Activated naive CD8-positive, alpha-beta T cell treated with anti-CD3 and anti-CD28 coated beads, Interleukin-2, amount 50 U/mL, for 24 hours (primary cell): ENCODE measurements around the gene RRP1.

Experiments
- ATAC-seq: fragments of 150-1000 bp; cut with Tn5 transposase; one replicate; pipeline ENCODE4 v1.10.0; 2021
- DNase-seq: peaks from one replicate; pipeline ENCODE4 v3.0.0; 2021
- H3K27ac Mint-ChIP-seq: one replicate; pipeline ENCODE4 v1.8.0; 2021; ENCODE audit warnings: mild to moderate bottlenecking, mixed read lengths
- H3K27me3 Mint-ChIP-seq: one replicate; pipeline ENCODE4 v1.8.0; 2021; ENCODE audit warnings: mixed read lengths
- H3K36me3 Mint-ChIP-seq: one replicate; pipeline ENCODE4 v1.8.0; 2021; ENCODE audit warnings: low read depth, mixed read lengths
- H3K4me1 Mint-ChIP-seq: one replicate; pipeline ENCODE4 v1.8.0; 2021; ENCODE audit warnings: mixed read lengths
- H3K4me3 Mint-ChIP-seq: one replicate; pipeline ENCODE4 v1.8.0; 2021; ENCODE audit warnings: mild to moderate bottlenecking, moderate library complexity, mixed read lengths
- H3K9me3 Mint-ChIP-seq: one replicate; pipeline ENCODE4 v1.8.0; 2021; ENCODE audit warnings: mixed read lengths

RRP1 gene

DNA sequence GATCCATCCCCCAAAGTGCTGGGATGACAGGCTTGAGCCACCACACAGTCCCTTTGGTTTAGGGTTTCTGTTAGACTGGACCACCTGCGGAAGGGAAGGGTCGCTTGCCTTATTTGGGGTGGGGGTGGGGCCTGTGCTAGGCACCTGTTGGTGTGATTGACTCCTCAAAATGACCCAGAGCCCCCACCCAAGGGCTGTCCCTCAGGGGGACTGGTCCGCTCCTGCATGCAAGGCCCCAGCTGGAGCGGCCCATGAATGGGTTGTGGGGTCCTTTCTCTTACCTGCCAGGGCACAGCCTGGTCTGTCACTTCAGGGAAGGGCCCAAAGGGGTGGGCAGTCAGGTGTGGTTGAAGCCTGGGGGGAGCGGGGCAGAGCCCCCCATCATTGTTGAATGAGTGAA is 11.4 kb upstream of the RRP1 start:
- Mint-ChIP-seq H3K36me3 (peaks cover 8% of the 10 kb centered on the region), H3K4me3 (peak overlapping the region; percentile 26), H3K4me1 (peaks cover 48% of the 10 kb centered on the region), H3K27me3 (no peaks in the 10 kb centered on the region), H3K9me3 (no peaks in the 10 kb centered on the region), H3K27ac (no peak overlapping the region)
- DNase-seq (no peak), ATAC-seq (no peak)

- peak overlapping the region; percentile 70 for H3K27ac Mint-ChIP-seq
- no peaks in the 10 kb centered on the region for H3K27me3 Mint-ChIP-seq
- H3K4me3 Mint-ChIP-seq = peak overlapping the region; percentile 50
- ATAC-seq = no peak
- no peaks in the 10 kb centered on the region for H3K9me3 Mint-ChIP-seq
- peaks cover 54% of the 10 kb centered on the region for H3K4me1 Mint-ChIP-seq
- no peak for DNase-seq
- H3K36me3 Mint-ChIP-seq = peaks cover 5% of the 10 kb centered on the region
These were observed 10.7 kb upstream of the RRP1 start for GRCh38 chr21:43778469-43779335.

DNA sequence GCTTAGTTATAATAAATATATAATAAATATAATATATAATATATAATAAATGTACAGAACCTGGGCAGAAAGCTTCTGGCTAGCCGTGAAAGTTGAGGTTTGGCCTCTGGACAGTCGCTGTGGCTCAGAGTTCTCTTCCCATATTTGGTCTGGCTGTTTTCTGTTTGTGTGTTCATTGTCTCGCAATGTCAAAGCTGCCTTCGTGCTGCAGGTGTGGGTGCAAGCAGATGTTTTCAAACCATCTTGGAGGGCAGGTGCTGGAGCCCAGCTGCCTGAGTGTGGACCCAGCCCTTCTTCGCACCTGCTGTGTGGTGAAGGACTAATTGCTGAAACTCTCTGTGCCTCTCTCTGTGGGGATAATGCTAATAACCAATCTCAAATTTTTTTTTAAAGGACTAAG is 9.7 kb upstream of the RRP1 start:
- no peaks in the 10 kb centered on the region for H3K27me3 Mint-ChIP-seq
- no peak overlapping the region for H3K4me3 Mint-ChIP-seq
- no peak for ATAC-seq
- no peaks in the 10 kb centered on the region for H3K9me3 Mint-ChIP-seq
- DNase-seq = no peak
- no peaks in the 10 kb centered on the region for H3K36me3 Mint-ChIP-seq
- H3K4me1 Mint-ChIP-seq = peaks cover 55% of the 10 kb centered on the region
- H3K27ac Mint-ChIP-seq = no peak overlapping the region

DNA sequence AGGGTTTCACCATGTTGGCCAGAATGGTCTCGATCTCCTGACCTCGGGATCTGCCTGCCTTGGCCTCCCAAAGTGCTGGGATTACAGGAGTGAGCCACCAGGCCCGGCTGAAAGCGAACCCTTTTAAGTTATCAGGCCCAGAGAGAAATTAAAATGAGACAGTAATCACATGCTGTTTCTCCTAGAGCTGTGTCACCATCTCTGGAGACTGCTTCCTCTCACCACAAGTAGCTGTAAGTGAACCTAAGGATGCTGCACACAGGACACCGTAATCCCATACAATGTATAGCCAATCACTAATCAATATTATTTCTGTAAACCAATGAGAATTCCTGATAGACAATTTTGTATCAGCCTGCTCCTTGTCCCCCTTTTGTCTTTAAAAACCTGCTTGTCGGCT is 7.5 kb upstream of the RRP1 start:
- H3K4me1 Mint-ChIP-seq = peaks cover 45% of the 10 kb centered on the region
- DNase-seq (no peak), ATAC-seq (no peak)
- no peaks in the 10 kb centered on the region for H3K9me3 Mint-ChIP-seq
- H3K36me3 Mint-ChIP-seq = no peaks in the 10 kb centered on the region
- H3K4me3 Mint-ChIP-seq = no peak overlapping the region
- peak overlapping the region; percentile 89 for H3K27ac Mint-ChIP-seq
- no peaks in the 10 kb centered on the region for H3K27me3 Mint-ChIP-seq

- Mint-ChIP-seq H3K27me3 (no peaks in the 10 kb centered on the region), H3K27ac (peak overlapping the region; percentile 89), H3K4me1 (peaks cover 42% of the 10 kb centered on the region), H3K4me3 (peak overlapping the region; percentile 38), H3K9me3 (no peaks in the 10 kb centered on the region), H3K36me3 (no peaks in the 10 kb centered on the region)
- peak; percentile 56 for ATAC-seq
- no peak for DNase-seq
These were observed 6.8 kb upstream of the RRP1 start for GRCh38 chr21:43782431-43783097.

DNA sequence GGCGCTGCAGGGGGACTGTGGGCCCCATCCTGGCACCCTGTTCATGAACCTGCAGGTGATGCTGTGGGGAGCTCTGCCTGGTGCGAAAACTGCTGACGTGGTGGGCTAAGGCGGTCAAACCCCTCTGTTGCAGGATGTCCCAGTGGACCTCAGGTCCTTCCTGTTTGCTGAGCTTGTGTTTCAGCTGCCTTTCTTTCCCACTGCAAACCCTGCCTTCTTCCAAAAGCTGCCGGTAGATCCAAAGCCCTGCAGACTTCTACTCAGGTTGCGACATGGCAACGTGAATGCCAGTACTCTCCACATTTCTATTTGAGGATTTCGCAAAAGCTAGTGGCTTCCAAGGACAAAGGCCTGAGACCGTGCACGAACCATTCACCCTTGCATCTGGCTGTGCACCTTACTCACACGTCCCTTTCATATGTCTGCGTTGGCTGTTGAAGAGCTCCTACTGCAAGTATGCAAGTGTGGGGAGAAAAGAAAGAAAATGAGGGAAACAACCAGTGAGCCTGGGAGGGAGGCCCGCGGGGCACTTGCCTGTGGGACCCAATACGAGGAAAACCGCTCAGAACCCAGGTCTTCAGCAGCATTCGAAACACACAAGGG is 6.2 kb upstream of the RRP1 start:
- peaks cover 40% of the 10 kb centered on the region for H3K4me1 Mint-ChIP-seq
- H3K27ac Mint-ChIP-seq = peak overlapping the region; percentile 89
- no peaks in the 10 kb centered on the region for H3K36me3 Mint-ChIP-seq
- ATAC-seq (no peak), DNase-seq (no peak)
- H3K4me3 Mint-ChIP-seq = no peak overlapping the region
- H3K27me3 Mint-ChIP-seq = no peaks in the 10 kb centered on the region
- no peaks in the 10 kb centered on the region for H3K9me3 Mint-ChIP-seq

DNA sequence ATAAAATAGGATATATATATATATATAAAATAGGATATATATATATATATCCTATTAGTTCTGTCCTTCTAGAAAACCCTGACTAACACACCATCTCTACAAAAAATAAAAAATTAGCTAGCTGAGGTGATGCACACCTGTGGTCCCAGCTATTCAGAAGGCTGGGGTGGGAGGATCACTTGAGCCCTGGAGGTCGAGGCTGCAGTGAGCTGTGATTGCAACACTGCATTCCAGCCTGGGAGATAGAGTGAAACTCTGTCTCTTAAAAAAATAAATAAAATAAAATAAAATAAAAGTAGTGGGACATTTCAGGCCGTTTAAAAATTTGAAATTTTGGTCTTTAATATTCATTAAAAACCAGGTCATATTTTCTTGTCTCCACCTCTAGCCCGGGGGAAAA is 4.2 kb upstream of the RRP1 start:
- Mint-ChIP-seq H3K27ac (no peak overlapping the region), H3K4me3 (no peak overlapping the region)

DNA sequence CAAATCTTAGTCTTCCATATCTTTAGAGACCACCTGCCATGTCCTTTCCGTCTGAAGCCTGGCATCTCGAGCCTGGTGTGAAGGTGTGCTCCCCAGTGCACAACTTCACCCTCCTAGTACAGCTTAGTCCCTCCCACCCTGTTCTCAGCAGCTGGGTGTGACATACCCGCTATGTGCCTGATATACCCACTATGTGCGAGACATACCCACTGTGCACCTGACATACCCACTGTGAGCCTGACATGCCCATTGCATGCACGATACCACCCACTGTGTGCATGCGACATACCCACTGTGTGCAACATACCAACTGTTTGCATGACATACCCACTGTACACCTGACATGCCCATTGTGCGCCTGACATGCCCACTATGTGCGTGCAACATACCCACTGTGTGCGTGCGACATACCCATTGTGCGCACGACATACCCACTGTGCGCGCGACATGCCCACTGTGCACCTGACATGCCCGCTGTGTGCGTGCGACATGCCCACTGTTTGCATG is 3.0 kb upstream of the RRP1 start:
- peaks cover 13% of the 10 kb centered on the region for H3K36me3 Mint-ChIP-seq

More for the DNA sequence above, 4.2 kb upstream of the RRP1 start:
- H3K9me3 Mint-ChIP-seq = no peaks in the 10 kb centered on the region
- no peaks in the 10 kb centered on the region for H3K27me3 Mint-ChIP-seq
- H3K4me1 Mint-ChIP-seq = peaks cover 30% of the 10 kb centered on the region
- ATAC-seq (no peak), DNase-seq (no peak)
- peaks cover 3% of the 10 kb centered on the region for H3K36me3 Mint-ChIP-seq

DNA sequence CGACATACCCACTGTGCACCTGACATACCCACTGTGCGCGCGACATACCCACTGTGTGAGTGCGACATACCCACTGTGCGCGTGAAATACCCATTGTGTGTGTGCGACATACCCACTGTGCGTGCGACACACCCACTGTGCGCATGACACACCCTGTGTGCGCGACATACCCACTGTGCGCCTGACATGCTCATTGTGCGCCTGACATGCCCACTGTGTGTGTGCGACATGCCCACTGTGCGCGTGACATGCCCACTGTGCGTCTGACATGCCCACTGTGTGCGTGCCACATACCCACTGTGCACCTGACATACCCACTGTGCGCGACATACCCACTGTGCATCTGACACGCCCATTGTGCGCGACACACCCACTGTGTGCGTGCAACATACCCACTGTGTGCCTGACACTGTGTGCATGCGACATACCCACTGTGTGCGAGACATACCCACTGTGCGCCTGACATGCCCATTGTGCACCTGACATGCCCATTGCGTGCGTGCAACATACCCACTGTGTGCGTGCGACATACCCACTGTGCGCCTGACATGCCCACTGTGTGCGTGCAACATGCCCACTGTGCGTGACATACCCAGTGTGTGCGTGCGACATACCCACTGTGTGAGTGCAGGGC is 2.5 kb upstream of the RRP1 start:
- no peaks in the 10 kb centered on the region for H3K9me3 Mint-ChIP-seq
- no peak overlapping the region for H3K4me3 Mint-ChIP-seq
- no peak overlapping the region for H3K27ac Mint-ChIP-seq
- H3K27me3 Mint-ChIP-seq = no peaks in the 10 kb centered on the region
- H3K36me3 Mint-ChIP-seq = peaks cover 17% of the 10 kb centered on the region
- peaks cover 41% of the 10 kb centered on the region for H3K4me1 Mint-ChIP-seq
- ATAC-seq = no peak
- no peak for DNase-seq

More for the DNA sequence above, 3.0 kb upstream of the RRP1 start:
- Mint-ChIP-seq H3K4me3 (no peak overlapping the region), H3K9me3 (no peaks in the 10 kb centered on the region), H3K27ac (no peak overlapping the region), H3K27me3 (no peaks in the 10 kb centered on the region), H3K4me1 (peaks cover 41% of the 10 kb centered on the region)
- DNase-seq (no peak), ATAC-seq (no peak)

- ATAC-seq (no peak), DNase-seq (no peak)
- H3K9me3 Mint-ChIP-seq = no peaks in the 10 kb centered on the region
- peaks cover 39% of the 10 kb centered on the region for H3K36me3 Mint-ChIP-seq
- peak overlapping the region; percentile 97 for H3K4me3 Mint-ChIP-seq
- no peaks in the 10 kb centered on the region for H3K27me3 Mint-ChIP-seq
- H3K27ac Mint-ChIP-seq = peak overlapping the region; percentile 95
- H3K4me1 Mint-ChIP-seq = peaks cover 29% of the 10 kb centered on the region
These were observed 690 bp downstream of the RRP1 start for GRCh38 chr21:43790010-43790524.

GRCh38 chr21:43792406-43792805 is 3.0 kb downstream of the RRP1 start:
- ATAC-seq (no peak), DNase-seq (no peak)
- Mint-ChIP-seq H3K4me1 (peaks cover 29% of the 10 kb centered on the region), H3K27me3 (no peaks in the 10 kb centered on the region), H3K27ac (peak overlapping the region; percentile 60), H3K4me3 (peak overlapping the region; percentile 66), H3K9me3 (no peaks in the 10 kb centered on the region), H3K36me3 (peaks cover 54% of the 10 kb centered on the region)

DNA sequence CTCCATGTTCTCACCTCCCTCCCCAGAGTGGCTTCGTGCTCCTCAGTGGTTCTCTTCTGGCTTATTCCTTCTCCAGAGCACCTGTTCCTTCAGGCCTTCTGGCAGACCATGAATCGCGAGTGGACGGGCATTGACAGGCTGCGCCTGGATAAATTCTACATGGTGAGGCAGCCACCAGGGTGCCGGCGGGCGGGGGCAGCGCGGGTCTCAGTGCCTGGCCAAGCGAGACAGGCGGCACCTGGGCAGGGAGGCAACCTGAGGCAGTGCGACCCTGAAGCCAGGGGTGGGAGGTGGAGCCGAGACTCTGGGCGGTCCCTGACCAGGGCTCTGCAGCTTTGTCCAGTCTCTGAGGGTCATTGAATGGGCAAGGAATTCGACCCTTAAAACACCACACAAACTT is 3.9 kb downstream of the RRP1 start:
- H3K4me1 Mint-ChIP-seq = peaks cover 29% of the 10 kb centered on the region
- H3K9me3 Mint-ChIP-seq = no peaks in the 10 kb centered on the region
- ATAC-seq (no peak), DNase-seq (no peak)
- H3K27me3 Mint-ChIP-seq = no peaks in the 10 kb centered on the region
- no peak overlapping the region for H3K27ac Mint-ChIP-seq
- no peak overlapping the region for H3K4me3 Mint-ChIP-seq
- H3K36me3 Mint-ChIP-seq = peaks cover 56% of the 10 kb centered on the region

DNA sequence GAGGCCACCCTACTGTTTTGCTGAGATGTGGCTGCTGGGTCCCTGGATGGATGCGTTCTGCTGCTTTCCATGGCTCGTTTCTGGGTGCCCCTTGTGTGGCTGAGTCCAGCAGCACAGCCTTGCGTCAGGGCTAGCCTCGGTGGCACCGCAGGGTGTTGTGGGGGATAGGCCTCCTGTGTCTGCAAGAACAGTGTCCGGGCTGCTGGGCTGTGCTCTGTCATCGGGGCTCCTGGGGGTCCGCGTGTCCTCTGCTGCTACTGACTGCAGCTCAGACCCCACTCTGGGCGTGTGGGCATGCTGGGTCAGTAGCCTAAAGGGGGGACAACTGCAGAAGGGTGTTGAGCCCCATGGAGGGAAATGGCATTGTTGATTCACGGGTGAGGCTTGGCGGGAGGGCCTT is 4.9 kb downstream of the RRP1 start:
- DNase-seq (no peak), ATAC-seq (no peak)
- Mint-ChIP-seq H3K4me1 (peaks cover 26% of the 10 kb centered on the region), H3K27ac (no peak overlapping the region), H3K27me3 (no peaks in the 10 kb centered on the region), H3K36me3 (peaks cover 60% of the 10 kb centered on the region), H3K9me3 (no peaks in the 10 kb centered on the region), H3K4me3 (no peak overlapping the region)

DNA sequence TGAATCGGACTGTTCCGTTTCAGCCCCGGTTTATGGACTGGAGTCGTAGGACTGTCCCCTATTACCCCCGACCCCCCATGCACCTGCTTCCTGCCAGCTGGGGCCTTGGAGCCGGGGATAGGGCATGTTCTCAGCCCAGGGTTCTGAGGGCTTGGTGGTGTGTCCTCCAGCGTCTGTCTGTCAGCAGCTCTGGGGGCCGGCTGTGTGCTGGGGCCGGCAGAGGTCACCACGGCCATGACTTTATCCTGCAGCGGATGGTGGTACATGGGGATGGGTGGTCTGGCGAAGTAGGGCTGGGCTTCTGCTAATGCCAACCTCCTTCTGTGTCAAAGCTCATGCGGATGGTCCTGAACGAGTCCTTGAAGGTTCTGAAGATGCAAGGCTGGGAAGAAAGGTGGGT is 5.5 kb downstream of the RRP1 start:
- no peaks in the 10 kb centered on the region for H3K9me3 Mint-ChIP-seq
- H3K27me3 Mint-ChIP-seq = no peaks in the 10 kb centered on the region
- no peak overlapping the region for H3K4me3 Mint-ChIP-seq
- H3K4me1 Mint-ChIP-seq = peaks cover 26% of the 10 kb centered on the region
- ATAC-seq = no peak
- H3K36me3 Mint-ChIP-seq = peaks cover 59% of the 10 kb centered on the region
- H3K27ac Mint-ChIP-seq = no peak overlapping the region
- no peak for DNase-seq
